Measurements from ENCODE around the gene GOLGA6L10.
A peak's percentile ranks its signal among the peaks of the same experiment; 100 is the strongest.
"Not testable (repeated sequence)": the region's sequence is repeated elsewhere in the genome, so short reads cannot be mapped to it uniquely, and the experiment has no call there.

Gene GOLGA6L10

DNA sequence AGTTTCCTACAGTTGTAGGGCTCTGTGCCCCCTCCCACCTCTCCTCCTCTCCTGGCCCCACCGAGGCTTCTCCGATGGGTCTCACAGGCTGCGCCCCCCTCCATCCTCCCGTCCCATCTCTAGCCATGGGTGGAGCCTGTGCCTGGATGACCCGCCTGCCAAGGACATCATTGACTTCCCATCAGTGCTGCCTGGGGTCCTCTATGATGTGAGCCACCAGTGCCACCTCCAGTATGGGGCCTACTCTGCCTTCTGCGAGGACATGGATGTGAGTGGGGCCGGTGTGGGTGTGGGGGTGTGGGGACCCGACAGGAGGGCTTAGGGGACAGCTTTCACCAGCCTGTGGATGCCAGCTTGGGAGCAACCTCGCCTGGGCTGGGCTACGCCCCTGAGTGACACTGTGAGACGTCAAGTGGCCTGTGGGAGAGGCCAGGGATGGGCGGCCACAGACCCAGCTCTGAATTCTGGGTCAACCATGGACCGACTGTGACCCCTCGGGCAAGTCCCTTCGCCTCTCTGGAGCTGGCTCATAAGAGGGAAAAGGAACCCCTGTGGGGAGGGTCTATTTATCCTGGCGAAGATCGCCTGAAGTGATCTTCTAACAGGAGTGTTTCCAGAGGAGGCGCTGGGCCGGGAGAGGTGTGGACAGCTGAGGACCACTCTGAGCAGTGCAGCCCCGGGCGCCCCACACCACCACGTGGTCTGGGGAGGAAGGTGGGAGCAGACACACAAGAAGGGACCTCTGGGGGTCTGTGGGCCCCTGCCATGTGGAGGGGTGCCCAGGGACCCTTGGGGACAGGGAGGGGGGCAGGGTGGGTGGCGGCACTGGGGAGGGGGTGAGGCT is 32.8 kb downstream of the GOLGA6L10 start:
- DNase-seq, H3K36me3 Mint-ChIP-seq, H3K4me3 Mint-ChIP-seq, CTCF ChIA-PET, H3K9me3 Mint-ChIP-seq, H3K27ac Mint-ChIP-seq, H3K4me1 Mint-ChIP-seq: not testable (repeated sequence)
- peaks cover 13% of the 10 kb centered on the region for H3K27me3 Mint-ChIP-seq

DNA sequence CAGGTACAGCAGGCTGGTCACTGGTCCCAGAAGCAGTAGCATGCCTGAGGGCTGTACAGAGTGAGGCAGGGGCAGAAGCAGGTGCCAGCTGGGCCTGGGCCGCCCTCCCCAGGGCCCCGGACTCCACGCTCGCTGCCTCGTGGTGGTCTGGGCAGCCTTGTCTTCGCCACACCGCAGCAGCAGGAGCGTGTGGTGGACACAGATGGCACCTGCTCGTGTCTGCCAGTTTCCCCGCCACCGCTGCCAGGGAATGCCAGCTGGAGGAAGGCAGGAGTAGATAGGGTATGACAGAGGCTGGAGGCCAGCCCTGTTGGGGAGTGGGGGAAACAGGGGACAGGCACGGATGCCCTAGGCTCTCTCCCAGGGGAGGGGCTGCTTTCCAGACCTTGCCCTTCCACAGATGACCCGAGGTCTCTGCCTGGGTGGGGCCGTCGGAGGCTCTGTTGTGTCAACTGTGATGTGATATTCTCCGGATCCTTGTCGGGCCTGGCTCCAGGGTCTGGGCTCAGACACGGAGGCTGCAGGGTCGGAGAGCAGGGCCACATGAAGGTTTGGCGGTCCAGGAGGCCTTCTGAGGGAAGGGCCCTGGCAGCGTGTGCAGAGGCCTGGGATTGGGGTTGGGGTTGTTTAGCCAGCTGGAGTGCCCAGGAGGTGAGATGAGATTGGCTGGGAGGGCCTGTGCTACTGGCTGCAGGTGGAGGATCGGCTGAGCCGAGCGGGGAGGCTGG is 33.6 kb downstream of the GOLGA6L10 start:
- H3K27me3 Mint-ChIP-seq = peaks cover 18% of the 10 kb centered on the region
- H3K9me3 Mint-ChIP-seq = no peaks in the 10 kb centered on the region
- H3K36me3 Mint-ChIP-seq = no peaks in the 10 kb centered on the region
- no peak overlapping the region for H3K27ac Mint-ChIP-seq
- no peaks in the 10 kb centered on the region for H3K4me1 Mint-ChIP-seq
- no peak overlapping the region for H3K4me3 Mint-ChIP-seq
- no peak for DNase-seq
- CTCF ChIA-PET = no interaction called here

DNA sequence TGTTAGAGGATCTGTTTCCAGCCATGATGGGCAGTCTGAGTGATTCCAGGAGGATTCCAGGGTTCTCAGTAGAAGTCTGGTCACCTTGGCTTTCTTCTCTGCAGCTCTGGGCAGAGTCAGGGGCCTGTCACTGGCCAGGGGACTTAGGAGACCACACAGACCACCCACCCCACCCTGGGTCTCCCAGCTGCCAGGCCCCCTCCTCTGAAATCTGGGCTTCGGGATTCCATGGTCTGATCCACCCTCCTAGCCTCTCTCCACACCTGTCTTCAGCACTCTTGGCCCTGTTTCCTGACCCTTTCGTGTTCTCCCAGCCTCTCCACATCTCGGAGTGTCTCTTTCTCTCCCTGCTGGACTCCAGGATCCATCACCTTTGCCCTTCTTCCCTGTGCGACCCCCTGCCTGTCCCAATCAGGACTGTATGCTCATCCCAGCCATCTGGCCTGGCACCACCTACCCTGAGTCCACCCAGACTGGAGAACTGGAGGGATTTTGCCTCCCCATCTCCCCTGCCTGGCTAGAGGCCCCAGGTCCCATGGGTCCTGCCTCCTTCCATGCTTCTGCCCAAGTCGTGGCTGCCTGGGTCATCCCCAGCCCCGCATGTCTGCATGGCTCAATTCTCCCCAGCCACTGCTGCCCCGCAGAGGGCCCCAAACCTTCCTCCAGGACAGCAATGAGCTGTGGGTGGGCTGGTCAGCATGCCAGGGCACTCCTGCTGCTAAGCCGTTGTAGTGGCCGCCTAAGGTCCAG is 34.3 kb downstream of the GOLGA6L10 start:
- H3K27ac Mint-ChIP-seq = no peak overlapping the region
- DNase-seq = no peak
- peaks cover 23% of the 10 kb centered on the region for H3K27me3 Mint-ChIP-seq
- CTCF ChIA-PET = no interaction called here
- H3K9me3 Mint-ChIP-seq = no peaks in the 10 kb centered on the region
- no peaks in the 10 kb centered on the region for H3K36me3 Mint-ChIP-seq
- no peaks in the 10 kb centered on the region for H3K4me1 Mint-ChIP-seq
- H3K4me3 Mint-ChIP-seq = no peak overlapping the region

DNA sequence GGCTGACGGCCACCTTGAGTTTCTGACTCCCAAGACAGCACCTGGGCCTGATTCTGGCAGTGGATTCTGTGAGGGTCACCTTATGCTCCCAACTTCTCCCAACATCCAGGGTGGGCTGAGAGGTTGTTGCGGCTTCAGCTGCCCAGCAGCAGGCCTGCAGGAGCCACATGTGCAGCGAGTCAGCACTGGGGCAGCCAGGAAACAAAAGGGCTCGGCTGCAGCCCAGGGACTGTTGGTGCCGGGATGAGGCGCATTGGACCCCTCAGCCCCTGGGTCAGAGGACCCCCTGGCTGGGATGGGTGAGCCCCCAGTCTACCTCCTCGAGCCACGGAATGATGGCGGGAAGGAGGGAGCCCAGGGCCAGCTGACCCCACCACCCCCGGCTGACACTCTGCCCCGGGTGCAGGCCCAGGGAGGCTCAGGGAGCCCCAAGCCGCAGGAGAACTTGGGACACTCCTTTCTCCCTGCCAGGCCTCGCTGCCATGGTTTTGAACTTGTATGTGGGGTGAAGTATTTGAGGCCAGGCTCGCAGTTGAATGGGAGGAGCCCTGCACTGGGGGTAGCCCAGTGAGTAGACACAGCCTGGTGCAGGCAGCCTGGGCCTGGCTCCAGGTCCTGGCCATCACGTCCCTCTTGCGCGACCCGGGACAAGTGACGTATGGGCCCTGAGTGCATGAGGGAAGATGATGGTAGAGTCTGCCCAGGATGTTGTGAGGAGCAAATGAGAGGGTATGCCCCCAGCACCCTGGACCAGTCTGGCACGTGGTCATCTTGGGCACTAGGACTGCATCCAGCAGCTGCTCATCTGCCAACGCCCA is 35.1 kb downstream of the GOLGA6L10 start:
- H3K27me3 Mint-ChIP-seq = peaks cover 23% of the 10 kb centered on the region
- CTCF ChIA-PET, H3K36me3 Mint-ChIP-seq, H3K27ac Mint-ChIP-seq, H3K4me1 Mint-ChIP-seq, H3K9me3 Mint-ChIP-seq, DNase-seq, H3K4me3 Mint-ChIP-seq: not testable (repeated sequence)

- CTCF ChIA-PET = no interaction called here
- Mint-ChIP-seq H3K36me3 (no peaks in the 10 kb centered on the region), H3K27me3 (peaks cover 23% of the 10 kb centered on the region), H3K4me3 (no peak overlapping the region), H3K9me3 (no peaks in the 10 kb centered on the region), H3K4me1 (no peaks in the 10 kb centered on the region), H3K27ac (peak overlapping the region; percentile 25)
- DNase-seq = no peak
These were observed 35.8 kb downstream of the GOLGA6L10 start for GRCh38 chr15:82313446-82313845.

GRCh38 chr15:82312586-82313349 is 36.5 kb downstream of the GOLGA6L10 start:
- Mint-ChIP-seq H3K4me3 (no peak overlapping the region), H3K27me3 (peaks cover 23% of the 10 kb centered on the region), H3K9me3 (no peaks in the 10 kb centered on the region), H3K27ac (no peak overlapping the region), H3K4me1 (no peaks in the 10 kb centered on the region), H3K36me3 (no peaks in the 10 kb centered on the region)
- no peak for DNase-seq
- CTCF ChIA-PET = interaction anchor here (0.6 kb wide), 1 partner anchor 483 kb away, joined by 3 read pairs; no protein-coding TSS in a partner anchor

DNA sequence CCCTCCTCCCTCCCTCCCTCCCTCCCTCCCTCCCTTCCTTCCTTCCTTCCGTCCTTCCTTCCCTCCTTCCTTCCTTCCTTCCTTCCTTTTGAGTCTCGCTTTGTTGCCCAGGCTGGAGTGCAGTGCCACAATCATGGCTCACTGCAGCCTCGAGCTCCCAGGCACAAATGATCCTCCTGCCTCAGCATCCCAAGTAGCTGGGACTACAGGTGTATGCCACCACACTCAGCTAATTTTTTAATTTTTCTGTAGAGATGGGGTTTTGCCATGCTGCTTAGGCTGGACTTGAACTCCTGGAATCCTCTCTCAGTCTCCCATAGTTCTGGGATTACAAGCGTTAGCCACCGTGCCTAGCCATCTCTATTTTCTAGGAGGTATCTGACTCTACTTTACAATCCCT is 38.0 kb downstream of the GOLGA6L10 start:
- CTCF ChIA-PET, H3K9me3 Mint-ChIP-seq, H3K36me3 Mint-ChIP-seq, DNase-seq, H3K27ac Mint-ChIP-seq, H3K4me1 Mint-ChIP-seq, H3K4me3 Mint-ChIP-seq: not testable (repeated sequence)
- H3K27me3 Mint-ChIP-seq = peaks cover 23% of the 10 kb centered on the region

- Mint-ChIP-seq H3K4me3 (no peak overlapping the region), H3K36me3 (no peaks in the 10 kb centered on the region), H3K27me3 (peaks cover 19% of the 10 kb centered on the region), H3K27ac (no peak overlapping the region), H3K9me3 (no peaks in the 10 kb centered on the region), H3K4me1 (peaks cover 5% of the 10 kb centered on the region)
- CTCF ChIA-PET = no interaction called here
- DNase-seq = no peak
These were observed 39.5 kb downstream of the GOLGA6L10 start for GRCh38 chr15:82309802-82310201.

- H3K4me1 Mint-ChIP-seq = peaks cover 5% of the 10 kb centered on the region
- no peaks in the 10 kb centered on the region for H3K9me3 Mint-ChIP-seq
- CTCF ChIA-PET = interaction anchor here (0.6 kb wide), 1 partner anchor 801 kb away, joined by 3 read pairs; no protein-coding TSS in a partner anchor
These were observed 41.6 kb downstream of the GOLGA6L10 start for GRCh38 chr15:82307714-82308081.

DNA sequence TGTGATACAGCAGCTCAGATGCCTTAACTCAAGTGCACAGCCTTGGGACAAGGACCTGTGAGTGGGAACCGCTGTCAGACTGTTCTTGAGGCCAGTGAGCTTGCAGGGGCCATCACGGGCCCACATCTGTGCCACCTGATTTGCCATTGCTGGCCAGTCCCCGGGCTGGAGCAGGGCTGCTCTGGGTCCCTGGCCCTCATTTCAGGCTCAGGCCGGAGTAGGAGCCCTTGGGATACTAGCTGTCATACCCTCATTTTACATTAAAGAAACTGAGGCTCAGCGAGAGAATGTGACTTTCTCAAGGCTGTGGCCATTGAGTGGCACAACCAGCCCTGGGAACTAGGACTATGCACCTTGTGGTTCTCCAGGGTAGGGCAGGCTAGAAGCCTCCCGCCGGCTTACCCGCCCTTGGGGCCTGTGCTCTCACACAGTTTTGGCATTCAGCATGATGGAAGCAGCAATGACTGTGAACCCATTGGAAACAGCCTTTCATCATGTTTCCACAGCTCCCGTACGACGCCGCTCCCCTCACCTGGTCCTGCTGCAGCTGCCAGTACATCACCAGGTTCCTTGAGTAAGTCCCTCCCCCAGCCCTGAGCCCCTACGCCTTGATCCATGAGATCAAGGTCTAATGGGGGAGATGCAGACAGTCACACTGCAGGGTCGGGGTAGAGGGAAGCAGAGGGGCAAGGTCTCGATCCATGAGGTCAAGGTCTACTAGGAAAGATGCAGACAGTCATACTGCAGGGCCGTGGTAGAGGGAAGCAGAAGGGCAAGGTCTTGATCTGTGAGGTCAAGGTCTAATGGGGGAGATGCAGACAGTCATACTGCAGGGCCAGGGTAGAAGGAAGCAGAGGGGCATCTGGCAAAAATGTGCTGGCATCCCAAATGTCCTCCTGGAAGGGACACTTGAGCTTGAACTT is 42.2 kb downstream of the GOLGA6L10 start:
- CTCF ChIA-PET = interaction anchor here (0.6 kb wide), 1 partner anchor 800 kb away, joined by 3 read pairs; no protein-coding TSS in a partner anchor
- H3K27ac Mint-ChIP-seq = no peak overlapping the region
- DNase-seq = no peak
- no peak overlapping the region for H3K4me3 Mint-ChIP-seq
- H3K9me3 Mint-ChIP-seq = no peaks in the 10 kb centered on the region
- H3K36me3 Mint-ChIP-seq = no peaks in the 10 kb centered on the region
- peaks cover 15% of the 10 kb centered on the region for H3K27me3 Mint-ChIP-seq
- H3K4me1 Mint-ChIP-seq = peaks cover 5% of the 10 kb centered on the region

More at GRCh38 chr15:82307714-82308081, 41.6 kb downstream of the GOLGA6L10 start:
- H3K27ac Mint-ChIP-seq = no peak overlapping the region
- peaks cover 22% of the 10 kb centered on the region for H3K27me3 Mint-ChIP-seq
- no peak overlapping the region for H3K4me3 Mint-ChIP-seq
- DNase-seq = no peak
- H3K36me3 Mint-ChIP-seq = no peaks in the 10 kb centered on the region

GRCh38 chr15:82305621-82306048 is 43.6 kb downstream of the GOLGA6L10 start:
- H3K9me3 Mint-ChIP-seq = no peaks in the 10 kb centered on the region
- no peaks in the 10 kb centered on the region for H3K36me3 Mint-ChIP-seq
- CTCF ChIA-PET = no interaction called here
- no peak overlapping the region for H3K27ac Mint-ChIP-seq
- no peak overlapping the region for H3K4me3 Mint-ChIP-seq
- peaks cover 19% of the 10 kb centered on the region for H3K27me3 Mint-ChIP-seq
- H3K4me1 Mint-ChIP-seq = peaks cover 5% of the 10 kb centered on the region
- DNase-seq = no peak

DNA sequence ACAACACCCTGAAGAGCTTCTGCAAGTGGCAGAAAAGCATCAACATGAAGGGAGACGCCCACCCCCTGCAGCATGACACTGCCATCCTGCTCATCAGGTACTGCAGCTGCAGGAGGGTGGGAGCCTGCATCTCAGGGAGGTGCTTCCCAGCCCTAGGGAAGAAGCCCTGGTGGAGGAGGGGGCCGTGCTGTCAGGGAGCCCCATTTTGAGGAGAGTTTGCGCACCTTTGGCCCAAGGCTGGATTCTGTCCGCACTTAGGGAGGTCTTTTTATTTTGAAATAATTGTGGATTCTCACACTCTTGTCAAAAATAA is 44.5 kb downstream of the GOLGA6L10 start:
- H3K4me3 Mint-ChIP-seq = no peak overlapping the region
- no peak for DNase-seq
- H3K36me3 Mint-ChIP-seq = no peaks in the 10 kb centered on the region
- H3K9me3 Mint-ChIP-seq = no peaks in the 10 kb centered on the region
- peaks cover 14% of the 10 kb centered on the region for H3K27me3 Mint-ChIP-seq
- H3K27ac Mint-ChIP-seq = no peak overlapping the region
- CTCF ChIA-PET = no interaction called here
- H3K4me1 Mint-ChIP-seq = peaks cover 5% of the 10 kb centered on the region

Measured in activated naive CD4-positive, alpha-beta T cell treated with anti-CD3 and anti-CD28 coated beads, Interleukin-2, amount 10 ng/mL, durations not matched to agents 7 days and 5 days (primary cell).